GM23338 (cell line): Measurements from ENCODE around the gene CD58. TPM values are rescaled to one million over a fixed set of nuclear protein-coding genes. Genes with fewer than 3 reads are reported as not detected.

Experiments
- ATAC-seq: fragments of 200-7000 bp; cut with Tn5 transposase; 3 replicates; pipeline ENCODE4 v1.9.1; 2020
- DNase-seq: peaks from one replicate; pipeline ENCODE4 v3.0.0-alpha.2; 2015; ENCODE audit warnings: low spot score
- H2AFZ ChIP-seq: fragments of 200-600 bp; sonication (generic); 2 replicates; pipeline ENCODE4 v1.8.0; 2016; ENCODE audit warnings: antibody characterized with exemption, mild to moderate bottlenecking, moderate library complexity
- H3F3A ChIP-seq: fragments of 200-600 bp; sonication (generic); replicated peaks from 2 replicates; pipeline ENCODE4 v1.8.0; 2017; ENCODE audit warnings: antibody characterized with exemption, mixed run types, low read depth
- H3K27ac ChIP-seq: fragments of 200-600 bp; sonication (generic); 2 replicates; pipeline ENCODE4 v1.6.1; 2016; ENCODE audit warnings: low read depth
- H3K27me3 ChIP-seq: fragments of 200-600 bp; sonication (generic); 2 replicates; pipeline ENCODE4 v1.8.0; 2016; ENCODE audit warnings: mild to moderate bottlenecking, mixed run types, moderate library complexity; ENCODE audit not compliant: insufficient read depth
- H3K36me3 ChIP-seq: fragments of 200-600 bp; sonication (generic); 2 replicates; pipeline ENCODE4 v1.8.0; 2016; ENCODE audit warnings: mild to moderate bottlenecking; ENCODE audit not compliant: insufficient read depth
- H3K4me1 ChIP-seq: fragments of 200-600 bp; sonication (generic); 2 replicates; pipeline ENCODE4 v1.8.0; 2016; ENCODE audit warnings: mild to moderate bottlenecking, moderate library complexity; ENCODE audit not compliant: insufficient read depth
- H3K4me2 ChIP-seq: fragments of 200-600 bp; sonication (generic); 2 replicates; pipeline ENCODE4 v1.7.1; 2017; ENCODE audit warnings: mixed run types
- H3K4me3 ChIP-seq: fragments of 200-600 bp; sonication (generic); 2 replicates; pipeline ENCODE4 v1.6.1; 2016; ENCODE audit warnings: mixed run types
- H3K79me2 ChIP-seq: fragments of 200-600 bp; sonication (generic); replicated peaks from 2 replicates; pipeline ENCODE4 v1.8.0; 2017; ENCODE audit warnings: mild to moderate bottlenecking; ENCODE audit not compliant: insufficient read depth
- H3K9me2 ChIP-seq: fragments of 200-600 bp; sonication (generic); 2 replicates; pipeline ENCODE4 v1.8.0; 2017; ENCODE audit not compliant: insufficient read depth
- H4K20me1 ChIP-seq: fragments of 200-600 bp; sonication (generic); replicated peaks from 2 replicates; pipeline ENCODE4 v1.8.0; 2017; ENCODE audit warnings: mild to moderate bottlenecking; ENCODE audit not compliant: insufficient read depth
- H3K27ac Mint-ChIP-seq: 2 replicates; pipeline ENCODE4 v1.8.0; 2020; ENCODE audit warnings: inconsistent platforms, mild to moderate bottlenecking, moderate library complexity, mixed read lengths
- H3K27me3 Mint-ChIP-seq: 3 replicates; pipeline ENCODE4 v1.8.0; 2022; ENCODE audit warnings: low read depth, mild to moderate bottlenecking, moderate library complexity, mixed read lengths, inconsistent platforms; ENCODE audit not compliant: insufficient read depth, poor library complexity
- H3K36me3 Mint-ChIP-seq: 3 replicates; pipeline ENCODE4 v1.8.0; 2021; ENCODE audit warnings: low read depth, mild to moderate bottlenecking, inconsistent platforms, moderate library complexity, mixed read lengths
- H3K4me1 Mint-ChIP-seq: 3 replicates; pipeline ENCODE4 v1.8.0; 2020; ENCODE audit warnings: mild to moderate bottlenecking, inconsistent platforms, mixed read lengths
- H3K4me3 Mint-ChIP-seq: 3 replicates; pipeline ENCODE4 v1.8.0; 2021; ENCODE audit warnings: moderate library complexity, mild to moderate bottlenecking, inconsistent platforms, mixed read lengths
- H3K9me3 Mint-ChIP-seq: 3 replicates; pipeline ENCODE4 v1.8.0; 2020; ENCODE audit warnings: moderate library complexity, mild to moderate bottlenecking, inconsistent platforms, mixed read lengths
- CREB1 ChIP-seq: fragments of 250-450 bp; sonication (Bioruptor Pico); IDR thresholded peaks from 2 replicates; pipeline ENCODE4 v1.5.0; 2020; ENCODE audit warnings: low read depth, mild to moderate bottlenecking, moderate library complexity
- EZH2 ChIP-seq: fragments of 200-600 bp; sonication (generic); IDR thresholded peaks from one replicate; pipeline ENCODE4 v1.8.0; 2017; ENCODE audit warnings: antibody characterized with exemption, mild to moderate bottlenecking, low read depth; ENCODE audit not compliant: unreplicated experiment
- EZH2phosphoT487 ChIP-seq: fragments of 200-600 bp; sonication (generic); IDR thresholded peaks from one replicate; pipeline ENCODE4 v1.8.1; 2018; ENCODE audit warnings: antibody characterized with exemption; ENCODE audit not compliant: unreplicated experiment
- JUNB ChIP-seq: IDR thresholded peaks from one replicate; pipeline ENCODE4 v1.6.1; 2016; ENCODE audit warnings: antibody characterized with exemption; ENCODE audit not compliant: unreplicated experiment
- NANOG ChIP-seq: IDR thresholded peaks from 2 replicates; pipeline ENCODE4 v1.6.1; 2016; ENCODE audit warnings: antibody characterized with exemption, borderline replicate concordance
- REST ChIP-seq: IDR thresholded peaks from one replicate; pipeline ENCODE4 v1.6.1; 2018; ENCODE audit warnings: antibody characterized with exemption; ENCODE audit not compliant: unreplicated experiment
- ZNF114 ChIP-seq: fragments of 250-450 bp; sonication (Bioruptor Pico); IDR thresholded peaks from 2 replicates; pipeline ENCODE4 v1.5.0; 2020; ENCODE audit warnings: mild to moderate bottlenecking, moderate library complexity
- polyA plus RNA-seq: library from polyadenylated mRNA; unstranded; fragments of >200 nt; fragmentation: Nextera tagmentation; extraction: Ambion mirVana; gene quantifications from 2 replicates; pipeline ENCODE4 v1.2.1, GENCODE V29; 2016
- total RNA-seq: library from RNA; depleted of rRNA; stranded (reverse); fragments of >200 nt; shearing (Covaris generic); gene quantifications from 2 replicates; pipeline ENCODE4 v1.2.3, GENCODE V29; 2014
- TF ChIP-seq, protein P1 (sequence below), 2 experiments: fragments of 200-600 bp in 1 of 2; sonication (generic) in 1 of 2; conservative IDR thresholded peaks; 2 replicates each; pipeline versions ENCODE4 v1.5.1 to v1.6.1; 2016 to 2017; ENCODE audit warnings: antibody characterized with exemption in 2 of 2, low read depth in 2 of 2, mild to moderate bottlenecking in 2 of 2, moderate library complexity in 1 of 2
- TF ChIP-seq, protein P2 (sequence below): IDR thresholded peaks from 2 replicates; pipeline ENCODE4 v1.6.1; 2016; ENCODE audit warnings: antibody characterized with exemption

The CD58 gene
- total and polyA plus RNA-seq, 2 experiments from 2014 or later = 9.2 to 12.5 TPM

DNA sequence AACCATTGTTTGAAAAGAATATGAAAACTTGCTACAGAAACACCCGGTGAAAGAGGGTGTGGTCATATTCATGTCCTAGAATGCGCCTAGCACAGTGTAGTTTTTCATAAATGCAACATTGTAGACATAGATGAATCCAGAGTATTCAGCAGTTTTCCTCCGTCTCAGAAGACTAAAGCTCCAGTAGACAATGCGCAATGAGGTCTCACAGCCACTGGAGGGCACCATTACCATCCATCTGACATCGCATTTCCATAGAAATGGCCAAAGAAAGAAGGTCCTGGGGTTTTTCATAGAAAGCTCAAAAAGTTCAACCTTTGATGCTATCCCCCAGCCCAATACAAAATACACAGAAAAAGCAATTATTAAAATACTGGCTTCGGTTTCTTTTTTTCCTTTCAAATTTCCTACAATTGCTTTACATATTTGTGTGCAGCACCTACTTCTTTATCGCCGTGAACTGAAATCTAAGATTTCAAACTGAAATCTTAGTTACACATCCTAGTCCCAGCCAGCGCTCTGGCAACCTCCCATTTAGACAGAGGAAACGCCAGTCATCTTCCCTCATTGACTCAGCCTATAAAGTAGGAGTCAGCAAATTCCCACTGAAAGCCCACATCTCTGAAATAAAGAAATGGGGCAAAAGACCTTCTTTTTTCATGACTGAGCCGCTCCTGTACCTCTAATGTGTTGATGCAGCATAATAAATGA lies 3.9 kb upstream of the CD58 start:
- no peaks in the 10 kb centered on the region for H3K9me3 Mint-ChIP-seq
- peak; percentile 86 for DNase-seq
- ATAC-seq = no peak
- Histone ChIP-seq H3K27me3 (peaks cover 8% of the 10 kb centered on the region), H3K4me3 (no peak overlapping the region), H4K20me1 (no peaks in the 10 kb centered on the region), H3K4me1 (peaks cover 22% of the 10 kb centered on the region), H3K79me2 (no peaks in the 10 kb centered on the region), H2AFZ (no peak overlapping the region), H3F3A (no peaks in the 10 kb centered on the region; the same call in 1 of the 2 replicates), H3K27ac (no peak overlapping the region), H3K4me2 (no peak overlapping the region), H3K9me2 (no peaks in the 10 kb centered on the region), H3K36me3 (0 out of 2 replicates have a peak, but pooled peaks cover 6% of the 10 kb centered on the region)
- H3K4me3 Mint-ChIP-seq = no peak overlapping the region
- H3K4me1 Mint-ChIP-seq = peaks cover 25% of the 10 kb centered on the region
- peak overlapping the region; percentile 60 for H3K27ac Mint-ChIP-seq
- peaks cover 12% of the 10 kb centered on the region for H3K27me3 Mint-ChIP-seq
- TF ChIP-seq, protein P1, sequence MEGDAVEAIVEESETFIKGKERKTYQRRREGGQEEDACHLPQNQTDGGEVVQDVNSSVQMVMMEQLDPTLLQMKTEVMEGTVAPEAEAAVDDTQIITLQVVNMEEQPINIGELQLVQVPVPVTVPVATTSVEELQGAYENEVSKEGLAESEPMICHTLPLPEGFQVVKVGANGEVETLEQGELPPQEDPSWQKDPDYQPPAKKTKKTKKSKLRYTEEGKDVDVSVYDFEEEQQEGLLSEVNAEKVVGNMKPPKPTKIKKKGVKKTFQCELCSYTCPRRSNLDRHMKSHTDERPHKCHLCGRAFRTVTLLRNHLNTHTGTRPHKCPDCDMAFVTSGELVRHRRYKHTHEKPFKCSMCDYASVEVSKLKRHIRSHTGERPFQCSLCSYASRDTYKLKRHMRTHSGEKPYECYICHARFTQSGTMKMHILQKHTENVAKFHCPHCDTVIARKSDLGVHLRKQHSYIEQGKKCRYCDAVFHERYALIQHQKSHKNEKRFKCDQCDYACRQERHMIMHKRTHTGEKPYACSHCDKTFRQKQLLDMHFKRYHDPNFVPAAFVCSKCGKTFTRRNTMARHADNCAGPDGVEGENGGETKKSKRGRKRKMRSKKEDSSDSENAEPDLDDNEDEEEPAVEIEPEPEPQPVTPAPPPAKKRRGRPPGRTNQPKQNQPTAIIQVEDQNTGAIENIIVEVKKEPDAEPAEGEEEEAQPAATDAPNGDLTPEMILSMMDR (conservative IDR thresholded peaks at IDR 0.05; ENCODE audit: low read depth in 2 of 2) = peak; percentile 94
- no peak for TF ChIP-seq JUNB
- peaks cover 3% of the 10 kb centered on the region for H3K36me3 Mint-ChIP-seq

DNA sequence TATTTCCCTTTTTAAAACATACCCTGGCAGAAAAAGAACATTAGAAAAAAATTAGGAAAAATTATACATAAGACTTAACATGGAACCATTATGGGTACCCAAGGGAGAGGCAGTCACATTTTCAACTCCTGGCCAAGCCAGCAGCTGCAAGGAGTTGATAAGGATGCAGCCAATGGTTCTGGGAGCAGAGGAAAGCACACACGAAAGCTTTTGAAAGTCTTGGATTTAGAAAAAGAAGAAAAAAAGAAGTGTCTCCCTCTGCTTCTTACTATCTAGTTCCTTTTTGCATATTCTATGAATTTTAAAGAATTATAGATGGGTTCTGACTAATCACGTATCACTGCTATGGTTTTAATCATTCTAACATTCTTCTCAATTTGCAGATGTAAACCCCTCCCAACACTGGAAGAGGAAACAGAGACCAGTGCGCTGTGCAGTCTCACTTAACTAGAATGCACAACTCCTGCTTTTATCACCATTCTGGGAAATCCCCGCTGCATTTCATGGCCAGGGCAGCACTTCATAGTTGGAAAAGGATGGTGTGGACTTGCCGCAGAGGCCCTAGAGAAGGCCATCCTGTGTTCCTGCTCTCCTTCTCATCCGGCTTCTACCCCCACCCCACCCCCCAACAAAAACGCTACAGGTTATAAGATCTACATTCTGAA lies 2.7 kb upstream of the CD58 start:
- no peaks in the 10 kb centered on the region for H4K20me1 ChIP-seq
- no peak for DNase-seq
- Mint-ChIP-seq H3K4me1 (peaks cover 30% of the 10 kb centered on the region), H3K27ac (no peak overlapping the region), H3K27me3 (peaks cover 14% of the 10 kb centered on the region), H3K36me3 (peaks cover 3% of the 10 kb centered on the region; the same call in 2 of the 3 replicates), H3K4me3 (no peak overlapping the region; the same call in 2 of the 3 replicates), H3K9me3 (no peaks in the 10 kb centered on the region)
- H3K27ac ChIP-seq = no peak overlapping the region
- H3F3A ChIP-seq = no peaks in the 10 kb centered on the region; the same call in 1 of the 2 replicates
- H3K4me1 ChIP-seq = peaks cover 22% of the 10 kb centered on the region
- no peak overlapping the region for H3K4me3 ChIP-seq
- H2AFZ ChIP-seq = no peak overlapping the region
- no peaks in the 10 kb centered on the region for H3K79me2 ChIP-seq
- no peak overlapping the region for H3K4me2 ChIP-seq
- H3K27me3 ChIP-seq = peaks cover 8% of the 10 kb centered on the region
- ATAC-seq = no peak
- 0 out of 2 replicates have a peak, but pooled peaks cover 6% of the 10 kb centered on the region for H3K36me3 ChIP-seq
- no peaks in the 10 kb centered on the region for H3K9me2 ChIP-seq
- TF ChIP-seq, protein P2, sequence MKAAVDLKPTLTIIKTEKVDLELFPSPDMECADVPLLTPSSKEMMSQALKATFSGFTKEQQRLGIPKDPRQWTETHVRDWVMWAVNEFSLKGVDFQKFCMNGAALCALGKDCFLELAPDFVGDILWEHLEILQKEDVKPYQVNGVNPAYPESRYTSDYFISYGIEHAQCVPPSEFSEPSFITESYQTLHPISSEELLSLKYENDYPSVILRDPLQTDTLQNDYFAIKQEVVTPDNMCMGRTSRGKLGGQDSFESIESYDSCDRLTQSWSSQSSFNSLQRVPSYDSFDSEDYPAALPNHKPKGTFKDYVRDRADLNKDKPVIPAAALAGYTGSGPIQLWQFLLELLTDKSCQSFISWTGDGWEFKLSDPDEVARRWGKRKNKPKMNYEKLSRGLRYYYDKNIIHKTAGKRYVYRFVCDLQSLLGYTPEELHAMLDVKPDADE = no peak
- TF ChIP-seq EZH2 (no peak), ZNF114 (CRISPR knock-in tag) (no peak), NANOG (no peak), EZH2phosphoT487 (no peak), CREB1 (CRISPR knock-in tag) (no peak), REST (no peak), JUNB (no peak)
- TF ChIP-seq, protein P1 (conservative IDR thresholded peaks at IDR 0.05; ENCODE audit: low read depth in 2 of 2) = no peak
